Left lung (tissue), 10 donors: ENCODE data around the gene DLAT. TPM values are rescaled to one million over a fixed set of nuclear protein-coding genes. Genes with fewer than 3 reads are reported as not detected.
"Not testable (repeated sequence)": the region's sequence is repeated elsewhere in the genome, so short reads cannot be mapped to it uniquely, and the experiment has no call there.

Experiments used
- ATAC-seq: fragments of 200-7000 bp; cut with Tn5 transposase; one replicate; pipeline ENCODE4 v1.9.1; 2020; ENCODE audit warnings: moderate library complexity
- DNase-seq, 4 donors: peaks; one replicate each; pipeline ENCODE4 v3.0.0-alpha.2; 2013 to 2020
- H3K27ac ChIP-seq, 2 donors: fragments of 200-600 bp; sonication (generic) in 1 of 2; one replicate each; pipeline versions ENCODE4 v1.5.0 to v1.8.0; 2020 to 2021
- H3K27me3 ChIP-seq, 2 donors: fragments of 200-600 bp; sonication (generic) in 1 of 2; one replicate each; pipeline versions ENCODE4 v1.5.0 to v1.8.0; 2020 to 2021
- H3K36me3 ChIP-seq, 2 donors: fragments of 200-600 bp; sonication (generic) in 1 of 2; one replicate each; pipeline versions ENCODE4 v1.5.0 to v1.8.0; 2020 to 2021
- H3K4me1 ChIP-seq, 2 donors: fragments of 200-600 bp; one replicate each; pipeline ENCODE4 v1.8.0; 2021
- H3K4me3 ChIP-seq, 2 donors: fragments of 200-600 bp; sonication (generic) in 1 of 2; one replicate each; pipeline versions ENCODE4 v1.5.0 to v1.8.0; 2020 to 2021; ENCODE audit warnings: mild to moderate bottlenecking in 1 of 2
- H3K9me3 ChIP-seq, 2 donors: fragments of 200-600 bp; sonication (generic) in 1 of 2; one replicate each; pipeline versions ENCODE4 v1.5.0 to v1.8.0; 2020 to 2021
- intact Hi-C, 2 donors: fragments of 100-400 bp; cut with DNase I; formaldehyde crosslinking; loops; one replicate each; pipeline versions ENCODE4 v1.11.2 to v1.14.2; 2022
- polyA plus RNA-seq, 6 donors: library from polyadenylated mRNA; unstranded; fragments of 120-200 nt; gene quantifications; one replicate each; pipeline ENCODE4 v1.2.1, GENCODE V29; 2013; ENCODE audit not compliant: insufficient read length in 6 of 6
- total RNA-seq, 2 donors: library from RNA; stranded (reverse); fragmentation: NEBNext Ultra II Directional; extraction: Animal tissue kit (Norgen Biotek cat#: 25700); gene quantifications; one replicate each; pipeline ENCODE4 v1.2.1, GENCODE V29; 2021
- TF ChIP-seq, protein P1 (sequence below), 2 donors: fragments of 200-600 bp; sonication (generic) in 1 of 2; IDR thresholded peaks; one replicate each; pipeline versions ENCODE4 v1.5.0 to v1.8.0; 2021; ENCODE audit warnings: antibody characterized with exemption in 2 of 2
- donor health status: DM: no; HTN: yes; CAD: no.
- donor health status: DM: no; HTN: no; CAD: no.

Gene DLAT
- total and polyA plus RNA-seq, 8 donors = 29.8 to 40.1 (median 33.8) TPM

DNA sequence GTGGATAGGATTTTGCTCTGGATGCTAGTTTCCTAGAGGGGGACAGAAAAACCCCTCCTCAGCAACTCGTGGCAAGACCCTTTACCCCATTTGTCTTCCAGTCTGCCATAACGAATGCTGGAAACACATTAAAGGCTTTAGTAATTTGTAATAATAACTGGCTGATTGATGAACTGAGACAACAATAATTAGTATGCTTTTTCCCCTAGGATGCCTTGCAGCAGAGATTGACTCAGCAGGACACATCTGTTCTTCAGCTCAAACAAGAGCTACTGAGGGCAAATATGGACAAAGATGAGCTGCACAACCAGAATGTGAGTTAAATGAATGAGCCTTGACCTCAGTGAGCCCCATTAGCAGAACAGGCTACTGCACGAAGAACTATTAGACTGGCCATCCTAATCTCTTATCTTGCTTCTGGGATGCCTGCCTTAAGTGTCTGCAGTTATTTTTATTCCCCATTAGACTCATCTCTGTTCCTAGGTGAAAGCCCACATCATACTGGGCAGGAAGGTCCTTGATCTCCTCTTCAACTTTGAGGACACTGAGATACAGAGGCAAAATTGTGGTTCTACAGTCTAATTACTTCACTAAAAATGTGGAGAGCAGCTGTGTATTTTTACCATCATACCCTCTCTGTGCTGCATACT, 32.9 kb upstream of the DLAT start:
- no peaks in the 10 kb centered on the region for H3K27me3 ChIP-seq
- no peak overlapping the region for H3K27ac ChIP-seq
- no peaks in the 10 kb centered on the region for H3K9me3 ChIP-seq
- H3K4me1 ChIP-seq = peaks cover 0 to 3% of the 10 kb centered on the region in 2 donors
- peaks cover 0 to 30% of the 10 kb centered on the region in 2 donors for H3K36me3 ChIP-seq
- DNase-seq (no peak), ATAC-seq (no peak)
- intact Hi-C loops = no loop called here
- no peak overlapping the region for H3K4me3 ChIP-seq
- TF ChIP-seq, protein P1, sequence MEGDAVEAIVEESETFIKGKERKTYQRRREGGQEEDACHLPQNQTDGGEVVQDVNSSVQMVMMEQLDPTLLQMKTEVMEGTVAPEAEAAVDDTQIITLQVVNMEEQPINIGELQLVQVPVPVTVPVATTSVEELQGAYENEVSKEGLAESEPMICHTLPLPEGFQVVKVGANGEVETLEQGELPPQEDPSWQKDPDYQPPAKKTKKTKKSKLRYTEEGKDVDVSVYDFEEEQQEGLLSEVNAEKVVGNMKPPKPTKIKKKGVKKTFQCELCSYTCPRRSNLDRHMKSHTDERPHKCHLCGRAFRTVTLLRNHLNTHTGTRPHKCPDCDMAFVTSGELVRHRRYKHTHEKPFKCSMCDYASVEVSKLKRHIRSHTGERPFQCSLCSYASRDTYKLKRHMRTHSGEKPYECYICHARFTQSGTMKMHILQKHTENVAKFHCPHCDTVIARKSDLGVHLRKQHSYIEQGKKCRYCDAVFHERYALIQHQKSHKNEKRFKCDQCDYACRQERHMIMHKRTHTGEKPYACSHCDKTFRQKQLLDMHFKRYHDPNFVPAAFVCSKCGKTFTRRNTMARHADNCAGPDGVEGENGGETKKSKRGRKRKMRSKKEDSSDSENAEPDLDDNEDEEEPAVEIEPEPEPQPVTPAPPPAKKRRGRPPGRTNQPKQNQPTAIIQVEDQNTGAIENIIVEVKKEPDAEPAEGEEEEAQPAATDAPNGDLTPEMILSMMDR (IDR thresholded peaks at IDR 0.05) = no peak

DNA sequence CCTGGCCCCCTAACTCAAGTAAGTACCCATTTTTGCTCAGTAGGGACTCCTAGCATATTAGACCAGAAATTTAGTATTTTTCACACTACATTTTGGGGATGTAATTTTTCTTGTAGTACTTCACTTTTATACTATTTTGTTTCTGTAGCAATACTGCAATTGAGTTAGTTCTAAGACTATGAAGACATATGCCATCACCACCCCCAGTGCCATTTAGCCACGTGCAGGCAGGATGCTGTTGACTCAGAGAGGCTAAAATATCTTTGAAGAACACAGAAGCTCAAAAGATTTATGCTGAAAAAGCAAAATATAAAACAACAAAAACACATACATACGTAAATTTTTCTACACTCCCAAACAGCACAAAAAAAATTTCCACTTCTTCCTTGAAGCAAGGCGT, 29.1 kb upstream of the DLAT start:
- ATAC-seq (no peak), DNase-seq (no peak)
- Histone ChIP-seq H3K9me3 (no peaks in the 10 kb centered on the region), H3K27me3 (no peaks in the 10 kb centered on the region), H3K27ac (no peak overlapping the region), H3K4me1 (no peaks in the 10 kb centered on the region), H3K4me3 (no peak overlapping the region), H3K36me3 (peaks cover 0 to 30% of the 10 kb centered on the region in 2 donors)
- TF ChIP-seq, protein P1 (IDR thresholded peaks at IDR 0.05) = no peak
- intact Hi-C loops = no loop called here

DNA sequence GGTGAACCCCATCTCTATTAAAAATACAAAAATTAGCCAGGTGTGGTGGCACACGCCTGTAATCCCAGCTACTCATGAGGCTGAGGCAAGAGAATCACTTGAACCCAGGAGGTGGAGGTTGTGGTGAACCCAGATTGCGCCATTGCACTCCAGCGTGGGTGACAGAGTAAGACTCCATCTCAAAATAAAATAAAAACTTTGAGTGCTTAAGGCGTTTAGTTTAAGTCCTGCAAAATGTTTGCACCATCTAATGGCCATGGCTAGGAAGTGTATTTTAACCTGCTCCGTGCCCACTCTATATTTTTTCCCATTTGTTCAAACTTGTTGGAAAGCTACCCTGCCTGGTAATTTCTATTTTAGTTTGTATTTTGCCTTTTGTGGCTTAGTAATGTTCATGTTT, 28.5 kb upstream of the DLAT start:
- peak; percentile 71 for ATAC-seq
- H3K9me3 ChIP-seq, H3K4me3 ChIP-seq, H3K4me1 ChIP-seq, H3K27ac ChIP-seq, DNase-seq, intact Hi-C loops, H3K27me3 ChIP-seq: not testable (repeated sequence)
- TF ChIP-seq, protein P1 (IDR thresholded peaks at IDR 0.05) = peak in 1 of 2 donors; percentile 22
- H3K36me3 ChIP-seq = peaks cover 0 to 30% of the 10 kb centered on the region in 2 donors

DNA sequence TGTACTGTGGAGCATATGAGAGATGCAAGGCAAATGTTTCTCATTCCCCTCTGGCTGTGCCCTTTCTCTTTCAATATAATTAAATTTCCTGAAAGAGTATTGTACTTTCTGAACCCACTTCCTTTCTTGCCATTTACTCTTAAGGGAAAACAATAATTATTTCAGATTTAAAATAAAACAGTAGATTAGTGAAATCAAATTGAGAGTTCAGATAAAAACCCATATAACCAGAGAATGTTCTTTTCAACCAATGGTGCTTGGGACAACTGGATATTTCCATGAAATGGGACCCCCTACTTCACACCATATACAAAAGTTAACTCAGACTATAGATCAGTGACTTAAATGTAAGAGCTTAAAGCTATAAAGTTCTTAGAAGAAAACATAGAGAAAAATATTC, 26.1 kb upstream of the DLAT start:
- Histone ChIP-seq H3K4me3 (no peak overlapping the region), H3K27ac (no peak overlapping the region), H3K9me3 (no peaks in the 10 kb centered on the region), H3K27me3 (no peaks in the 10 kb centered on the region), H3K36me3 (peaks cover 0 to 19% of the 10 kb centered on the region in 2 donors), H3K4me1 (no peaks in the 10 kb centered on the region)
- intact Hi-C loops = no loop called here
- DNase-seq (no peak), ATAC-seq (no peak)
- TF ChIP-seq, protein P1 (IDR thresholded peaks at IDR 0.05) = no peak

DNA sequence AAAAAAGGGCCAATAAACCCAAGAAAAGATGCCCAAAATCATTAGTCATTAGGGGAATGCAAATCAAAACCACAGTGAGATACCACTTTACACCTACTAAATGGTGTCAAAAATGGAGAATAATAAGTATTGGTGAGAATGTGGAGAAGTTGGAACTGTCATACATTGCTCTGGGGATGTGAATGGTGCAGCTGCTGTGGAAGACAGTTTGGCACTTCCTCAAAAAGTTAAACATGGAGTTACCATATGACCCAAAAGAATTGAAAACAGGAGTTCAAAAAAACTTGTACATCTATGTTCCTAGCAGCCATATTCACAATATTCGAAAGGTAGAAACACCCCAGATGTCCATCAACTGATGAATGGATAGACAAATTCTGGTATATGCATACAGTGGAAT, 24.5 kb upstream of the DLAT start:
- no peaks in the 10 kb centered on the region for H3K27me3 ChIP-seq
- TF ChIP-seq, protein P1 (IDR thresholded peaks at IDR 0.05) = no peak
- no peak overlapping the region for H3K4me3 ChIP-seq
- DNase-seq = no peak
- peaks cover 0 to 3% of the 10 kb centered on the region in 2 donors for H3K36me3 ChIP-seq
- ATAC-seq = no peak
- no peak overlapping the region for H3K27ac ChIP-seq
- no peaks in the 10 kb centered on the region for H3K9me3 ChIP-seq
- no peaks in the 10 kb centered on the region for H3K4me1 ChIP-seq
- intact Hi-C loops = no loop called here
